Neural progenitor cell (in vitro differentiated cells): ENCODE results near the gene CRYBB1.

Source experiments
- EZH2 ChIP-seq: fragments of 200-600 bp; sonication (generic); IDR thresholded peaks from 2 replicates; pipeline ENCODE4 v1.6.1; 2017; ENCODE audit warnings: antibody characterized with exemption, mild to moderate bottlenecking, moderate library complexity
- EZH2phosphoT487 ChIP-seq: fragments of 200-600 bp; sonication (generic); IDR thresholded peaks from 2 replicates; pipeline ENCODE4 v1.6.1; 2017; ENCODE audit warnings: antibody characterized with exemption
- TF ChIP-seq, protein P1 (sequence below): fragments of 200-600 bp; sonication (generic); IDR thresholded peaks from 2 replicates; pipeline ENCODE4 v1.5.1; 2017; ENCODE audit warnings: antibody characterized with exemption, mild to moderate bottlenecking

DNA sequence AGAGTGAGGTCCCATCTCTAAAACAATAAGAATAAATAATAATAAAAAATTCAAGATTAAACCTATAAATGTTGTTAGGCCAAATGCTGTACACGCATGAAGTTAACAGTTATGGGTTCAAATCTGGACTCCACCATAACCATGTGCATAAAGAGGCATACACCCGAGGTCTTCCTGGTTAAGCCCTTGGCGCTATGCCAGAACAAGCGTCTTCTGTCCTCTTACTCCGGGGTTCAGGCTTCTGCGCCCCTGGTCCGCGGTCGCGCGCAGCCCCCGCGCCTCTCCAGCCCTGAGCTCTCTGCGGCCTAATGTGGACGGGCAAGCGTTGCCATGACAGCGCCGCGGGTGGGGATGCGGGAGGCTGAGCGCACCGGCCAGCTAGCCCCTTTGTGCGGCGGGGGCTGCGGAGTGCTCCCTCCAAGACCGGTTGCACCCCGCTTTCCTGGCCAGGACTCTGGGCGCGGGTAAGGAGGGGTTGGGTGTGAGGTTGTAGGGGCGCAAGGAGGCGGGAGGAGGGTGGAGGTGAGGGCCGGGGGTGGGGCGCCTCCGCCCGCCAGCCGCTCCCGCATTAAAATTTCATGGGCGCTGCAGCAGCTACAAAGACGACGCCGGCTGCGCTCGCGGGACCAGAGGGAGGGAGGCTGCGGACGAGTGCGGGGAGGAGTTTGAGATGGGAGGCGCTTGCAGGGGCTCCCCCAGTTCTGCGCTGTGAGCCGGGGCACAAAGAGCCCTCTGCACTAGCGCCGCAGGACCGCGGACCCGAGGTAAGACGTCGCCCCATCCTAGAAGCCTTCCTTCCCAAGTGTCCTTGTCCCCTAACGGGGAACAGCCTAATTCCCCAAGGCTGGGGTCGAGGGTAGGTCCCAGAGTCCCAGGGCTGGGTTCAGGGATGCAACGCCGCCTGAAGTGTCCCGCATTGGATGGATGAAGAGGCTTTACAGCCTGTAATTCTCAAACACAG, 39.3 kb upstream of the CRYBB1 start, which contains the start of gene MIAT:
- TF ChIP-seq, protein P1, sequence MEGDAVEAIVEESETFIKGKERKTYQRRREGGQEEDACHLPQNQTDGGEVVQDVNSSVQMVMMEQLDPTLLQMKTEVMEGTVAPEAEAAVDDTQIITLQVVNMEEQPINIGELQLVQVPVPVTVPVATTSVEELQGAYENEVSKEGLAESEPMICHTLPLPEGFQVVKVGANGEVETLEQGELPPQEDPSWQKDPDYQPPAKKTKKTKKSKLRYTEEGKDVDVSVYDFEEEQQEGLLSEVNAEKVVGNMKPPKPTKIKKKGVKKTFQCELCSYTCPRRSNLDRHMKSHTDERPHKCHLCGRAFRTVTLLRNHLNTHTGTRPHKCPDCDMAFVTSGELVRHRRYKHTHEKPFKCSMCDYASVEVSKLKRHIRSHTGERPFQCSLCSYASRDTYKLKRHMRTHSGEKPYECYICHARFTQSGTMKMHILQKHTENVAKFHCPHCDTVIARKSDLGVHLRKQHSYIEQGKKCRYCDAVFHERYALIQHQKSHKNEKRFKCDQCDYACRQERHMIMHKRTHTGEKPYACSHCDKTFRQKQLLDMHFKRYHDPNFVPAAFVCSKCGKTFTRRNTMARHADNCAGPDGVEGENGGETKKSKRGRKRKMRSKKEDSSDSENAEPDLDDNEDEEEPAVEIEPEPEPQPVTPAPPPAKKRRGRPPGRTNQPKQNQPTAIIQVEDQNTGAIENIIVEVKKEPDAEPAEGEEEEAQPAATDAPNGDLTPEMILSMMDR: no peak
- TF ChIP-seq EZH2phosphoT487 (no peak), EZH2 (no peak)
